Measurements from ENCODE around the gene BPIFB3. TPM values are rescaled to one million over a fixed set of nuclear protein-coding genes. Genes with fewer than 3 reads are reported as not detected.

BPIFB3 gene
- total and polyA plus RNA-seq, 11 donors = not detected

DNA sequence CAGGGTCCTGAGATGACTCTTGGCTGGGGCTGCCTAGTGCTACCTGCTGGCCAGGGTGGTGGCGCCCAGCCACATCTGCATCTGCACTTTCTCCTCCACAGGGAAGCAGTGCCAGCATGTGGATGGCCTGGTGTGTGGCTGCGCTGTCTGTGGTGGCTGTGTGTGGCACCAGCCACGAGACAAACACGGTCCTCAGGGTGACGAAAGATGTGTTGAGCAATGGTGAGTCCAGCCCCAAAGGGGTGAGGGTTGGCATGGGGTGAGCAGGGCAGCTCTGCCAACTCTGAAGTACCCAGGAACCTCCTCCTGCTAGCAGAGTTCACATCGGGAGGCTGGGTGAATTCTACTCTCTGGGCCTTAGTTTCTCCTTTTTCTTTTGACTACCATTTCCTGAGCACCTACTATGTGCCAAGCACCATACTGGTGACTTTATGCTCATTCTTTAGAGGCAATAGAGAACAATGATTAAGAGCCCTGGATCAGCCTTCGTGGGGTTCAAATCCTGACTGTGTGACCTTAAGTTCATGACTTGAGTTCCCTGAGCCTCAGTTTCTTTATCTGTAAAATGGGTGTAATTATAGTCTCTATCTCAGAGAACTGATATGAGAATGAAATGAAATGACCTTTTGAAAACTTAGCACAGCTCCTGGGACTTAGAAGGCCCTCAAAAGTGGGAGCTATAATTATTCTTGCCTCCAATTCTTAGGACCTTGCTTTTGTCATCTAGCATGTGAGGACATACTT, 27.9 kb downstream of the BPIFB3 start:
- Histone ChIP-seq H3K36me3 (no peaks in the 10 kb centered on the region), H3K4me3 (no peak overlapping the region), H3K4me1 (no peaks in the 10 kb centered on the region), H3K9me3 (no peaks in the 10 kb centered on the region), H3K27me3 (peaks cover 0 to 4% (median 0%) of the 10 kb centered on the region in 9 donors), H3K27ac (no peak overlapping the region)
- TF ChIP-seq POLR2A (IDR thresholded peaks at IDR 0.05) = no peak
- TF ChIP-seq, protein P1, sequence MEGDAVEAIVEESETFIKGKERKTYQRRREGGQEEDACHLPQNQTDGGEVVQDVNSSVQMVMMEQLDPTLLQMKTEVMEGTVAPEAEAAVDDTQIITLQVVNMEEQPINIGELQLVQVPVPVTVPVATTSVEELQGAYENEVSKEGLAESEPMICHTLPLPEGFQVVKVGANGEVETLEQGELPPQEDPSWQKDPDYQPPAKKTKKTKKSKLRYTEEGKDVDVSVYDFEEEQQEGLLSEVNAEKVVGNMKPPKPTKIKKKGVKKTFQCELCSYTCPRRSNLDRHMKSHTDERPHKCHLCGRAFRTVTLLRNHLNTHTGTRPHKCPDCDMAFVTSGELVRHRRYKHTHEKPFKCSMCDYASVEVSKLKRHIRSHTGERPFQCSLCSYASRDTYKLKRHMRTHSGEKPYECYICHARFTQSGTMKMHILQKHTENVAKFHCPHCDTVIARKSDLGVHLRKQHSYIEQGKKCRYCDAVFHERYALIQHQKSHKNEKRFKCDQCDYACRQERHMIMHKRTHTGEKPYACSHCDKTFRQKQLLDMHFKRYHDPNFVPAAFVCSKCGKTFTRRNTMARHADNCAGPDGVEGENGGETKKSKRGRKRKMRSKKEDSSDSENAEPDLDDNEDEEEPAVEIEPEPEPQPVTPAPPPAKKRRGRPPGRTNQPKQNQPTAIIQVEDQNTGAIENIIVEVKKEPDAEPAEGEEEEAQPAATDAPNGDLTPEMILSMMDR (IDR thresholded peaks at IDR 0.05) = no peak
- WGBS, 4 donors = 65 to 84% (median 78%) methylated on average over 4 to 7 of the region's 7 CpGs
- intact Hi-C loops (cut with DNase I) = no loop called here
- ATAC-seq (peak in 1 of 4 donors; percentile 28), DNase-seq (no peak)

DNA sequence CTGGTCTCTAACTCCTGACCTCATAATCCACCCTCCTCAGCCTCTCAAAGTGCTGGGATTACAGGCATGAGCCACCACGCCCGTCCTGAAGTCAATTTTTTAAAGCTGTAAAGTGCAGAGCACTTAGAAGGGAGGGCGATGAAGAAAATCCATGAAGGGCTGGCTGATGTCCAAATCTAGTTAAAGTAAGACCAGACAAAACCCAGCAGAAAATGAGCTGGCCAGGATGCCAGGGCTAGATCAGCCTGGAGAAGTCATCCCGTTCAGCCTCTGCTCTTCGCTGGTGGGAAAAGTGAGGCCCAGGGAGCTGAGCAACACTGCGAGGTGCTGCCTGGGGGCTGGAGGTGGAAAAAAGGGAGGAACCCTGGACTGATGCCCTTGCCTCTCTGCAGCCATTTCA, 28.8 kb downstream of the BPIFB3 start:
- DNase-seq (no peak), ATAC-seq (no peak)
- H3K4me3 ChIP-seq = no peak overlapping the region
- no peak for TF ChIP-seq POLR2A (IDR thresholded peaks at IDR 0.05)
- TF ChIP-seq, protein P1 (IDR thresholded peaks at IDR 0.05) = no peak
- no peaks in the 10 kb centered on the region for H3K36me3 ChIP-seq
- H3K27ac ChIP-seq = no peak overlapping the region
- H3K9me3 ChIP-seq = no peaks in the 10 kb centered on the region
- 59 to 70% (median 68%) methylated on average over 5 to 6 of the region's 6 CpGs for WGBS, 4 donors
- intact Hi-C loops (cut with DNase I) = no loop called here
- no peaks in the 10 kb centered on the region for H3K4me1 ChIP-seq
- H3K27me3 ChIP-seq = peaks cover 0 to 4% (median 0%) of the 10 kb centered on the region in 9 donors

DNA sequence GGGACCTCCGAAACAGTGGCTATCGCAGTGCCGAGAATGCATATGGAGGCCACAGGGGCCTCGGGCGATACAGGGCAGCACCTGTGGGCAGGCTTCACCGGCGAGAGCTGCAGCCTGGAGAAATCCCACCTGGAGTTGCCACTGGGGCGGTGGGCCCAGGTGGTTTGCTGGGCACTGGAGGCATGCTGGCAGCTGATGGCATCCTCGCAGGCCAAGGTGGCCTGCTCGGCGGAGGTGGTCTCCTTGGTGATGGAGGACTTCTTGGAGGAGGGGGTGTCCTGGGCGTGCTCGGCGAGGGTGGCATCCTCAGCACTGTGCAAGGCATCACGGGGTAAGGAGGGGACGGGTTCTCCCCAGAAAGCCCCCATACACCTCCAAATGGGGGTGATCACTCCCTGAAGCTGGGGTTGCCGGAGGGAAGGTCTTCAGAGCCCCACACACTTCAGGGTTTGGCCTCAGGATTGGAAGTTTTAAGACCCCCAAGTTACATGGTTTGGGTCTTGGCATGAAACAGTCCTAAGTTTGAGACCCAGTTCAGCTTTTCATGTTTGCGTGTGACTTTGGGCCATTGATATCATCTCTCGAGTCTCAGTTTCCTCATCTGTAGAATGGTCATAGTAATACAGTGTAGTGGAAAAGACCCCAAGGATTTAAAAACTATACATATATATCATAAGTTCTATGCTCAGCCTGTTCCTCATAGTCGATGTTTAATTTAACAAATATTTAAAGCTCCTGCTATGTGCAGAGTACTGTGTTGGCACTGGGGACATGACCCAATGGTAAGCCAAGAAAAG, 30.0 kb downstream of the BPIFB3 start:
- 88 to 93% (median 91%) methylated on average over 17 to 20 of the region's 20 CpGs for WGBS, 4 donors
- no peaks in the 10 kb centered on the region for H3K36me3 ChIP-seq
- H3K4me1 ChIP-seq = no peaks in the 10 kb centered on the region
- H3K4me3 ChIP-seq = no peak overlapping the region
- peaks cover 0 to 4% (median 0%) of the 10 kb centered on the region in 9 donors for H3K27me3 ChIP-seq
- TF ChIP-seq POLR2A (IDR thresholded peaks at IDR 0.05) = no peak
- TF ChIP-seq, protein P1 (IDR thresholded peaks at IDR 0.05) = no peak
- no peak overlapping the region for H3K27ac ChIP-seq
- DNase-seq (no peak), ATAC-seq (no peak)
- intact Hi-C loops (cut with DNase I) = no loop called here
- no peaks in the 10 kb centered on the region for H3K9me3 ChIP-seq

DNA sequence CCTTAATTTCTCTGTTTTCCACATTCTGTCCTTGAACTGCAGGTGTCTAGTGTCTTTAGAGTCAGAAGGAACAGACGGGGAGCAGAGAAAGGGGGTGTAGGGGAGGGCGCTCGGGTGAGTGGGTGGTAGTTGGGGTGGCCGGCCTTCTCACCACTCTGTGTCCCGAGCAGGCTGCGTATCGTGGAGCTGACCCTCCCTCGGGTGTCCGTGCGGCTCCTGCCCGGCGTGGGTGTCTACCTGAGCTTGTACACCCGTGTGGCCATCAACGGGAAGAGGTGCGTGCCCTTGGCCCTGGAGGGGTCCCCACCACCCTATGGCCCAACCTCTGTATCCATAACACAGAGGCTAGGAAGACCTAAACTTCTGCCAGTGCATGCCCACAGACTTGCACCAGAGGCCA, 31.0 kb downstream of the BPIFB3 start:
- ATAC-seq (no peak), DNase-seq (no peak)
- WGBS, 4 donors = 88 to 94% (median 92%) methylated on average over 14 to 15 of the region's 15 CpGs
- peaks cover 0 to 4% (median 0%) of the 10 kb centered on the region in 9 donors for H3K27me3 ChIP-seq
- TF ChIP-seq, protein P1 (IDR thresholded peaks at IDR 0.05) = no peak
- TF ChIP-seq POLR2A (IDR thresholded peaks at IDR 0.05) = no peak
- H3K4me3 ChIP-seq = no peak overlapping the region
- H3K27ac ChIP-seq = no peak overlapping the region
- H3K9me3 ChIP-seq = no peaks in the 10 kb centered on the region
- no peaks in the 10 kb centered on the region for H3K36me3 ChIP-seq
- H3K4me1 ChIP-seq = no peaks in the 10 kb centered on the region
- intact Hi-C loops (cut with DNase I) = no loop called here

All from heart left ventricle (tissue), 16 donors.